Activated CD8-positive, alpha-beta T cell treated with anti-CD3 and anti-CD28 coated beads for 36 hours (primary cell): ENCODE measurements around the gene AAMDC. TPM values are rescaled to one million over a fixed set of nuclear protein-coding genes. Genes with fewer than 3 reads are reported as not detected.

Experiments
- ATAC-seq: fragments of 200-7000 bp; cut with Tn5 transposase; one replicate; pipeline ENCODE4 v1.10.0; 2021; ENCODE audit warnings: mild to moderate bottlenecking, moderate library complexity
- CTCF ChIA-PET: fragments of 350-600 bp; sonication (Branson Sonifier 250); formaldehyde crosslinking; loops from one replicate; lab custom pipeline; 2021; ENCODE audit warnings: antibody characterized with exemption; lab: Charles Lee
- POLR2A ChIA-PET: fragments of 350-600 bp; sonication (Branson Sonifier 250); formaldehyde crosslinking; loops from one replicate; lab custom pipeline; 2021; ENCODE audit warnings: antibody characterized with exemption; lab: Charles Lee
- DNase-seq: peaks from one replicate; pipeline ENCODE4 v3.0.0-alpha.2; 2020
- H3K27ac Mint-ChIP-seq: one replicate; pipeline ENCODE4 v1.8.0; 2021; ENCODE audit warnings: mild to moderate bottlenecking, mixed read lengths
- H3K27me3 Mint-ChIP-seq: one replicate; pipeline ENCODE4 v1.8.0; 2021; ENCODE audit warnings: mixed read lengths
- H3K36me3 Mint-ChIP-seq: one replicate; pipeline ENCODE4 v1.8.0; 2021; ENCODE audit warnings: low read depth, mixed read lengths
- H3K4me1 Mint-ChIP-seq: one replicate; pipeline ENCODE4 v1.8.0; 2021; ENCODE audit warnings: low read depth, mixed read lengths
- H3K4me3 Mint-ChIP-seq: one replicate; pipeline ENCODE4 v1.8.0; 2021; ENCODE audit warnings: mild to moderate bottlenecking, moderate library complexity, mixed read lengths
- H3K9me3 Mint-ChIP-seq: one replicate; pipeline ENCODE4 v1.8.0; 2021; ENCODE audit warnings: mixed read lengths
- intact Hi-C: fragments of 100-400 bp; cut with micrococcal nuclease; formaldehyde crosslinking; loops from one replicate; pipeline ENCODE4 v1.10.0; 2022
- total RNA-seq, 2 experiments: library from RNA; stranded (reverse); gene quantifications; one replicate each; pipeline ENCODE4 v1.2.3, GENCODE V29; 2021
- TF ChIP-seq, protein P1 (sequence below): fragments of 200-600 bp; IDR thresholded peaks from one replicate; pipeline ENCODE4 v1.8.0; 2022; ENCODE audit warnings: antibody characterized with exemption, mild to moderate bottlenecking

Gene AAMDC
- 1 to 10 TPM; 3.7 to 4.9 TPM for total RNA-seq

DNA sequence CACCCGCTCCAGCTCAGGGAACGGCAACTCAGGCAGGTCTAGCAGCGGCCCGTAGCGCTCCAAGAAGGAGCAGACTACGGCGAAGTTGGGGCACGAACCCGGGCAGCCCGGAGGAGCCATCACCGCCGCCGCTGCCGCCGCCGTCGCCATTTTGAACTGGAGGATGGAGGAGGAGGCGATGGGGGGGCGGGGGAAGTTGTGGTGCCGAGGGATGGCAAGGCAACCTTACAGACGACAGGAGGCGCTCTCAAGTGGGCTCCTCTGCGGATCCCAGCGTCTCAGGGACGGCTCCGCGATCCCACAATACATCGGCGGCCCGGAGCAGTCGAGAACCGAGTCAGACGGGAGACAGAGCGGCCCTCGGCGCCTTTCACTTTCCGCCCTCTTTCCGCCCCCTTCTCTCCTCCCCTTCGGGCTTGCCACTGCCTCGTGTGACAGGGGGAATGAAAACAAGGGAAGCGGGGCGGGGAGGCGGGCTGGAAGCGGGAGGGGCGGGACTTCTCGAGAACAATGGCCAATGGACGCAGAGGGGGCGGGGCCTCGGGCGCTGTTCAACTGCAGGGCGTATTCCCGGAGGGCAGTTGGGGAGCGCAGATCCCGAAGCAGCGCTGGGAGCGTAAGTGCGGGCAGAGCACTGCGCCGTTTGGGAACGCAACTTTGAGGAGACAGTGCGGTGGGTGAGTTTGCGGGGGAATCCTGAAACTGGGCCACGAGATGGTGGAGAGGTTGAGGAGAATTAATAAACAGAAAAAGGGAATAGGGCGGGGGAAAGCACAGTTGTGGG is at the start of gene AAMDC, which contains the start of gene RSF1:
Gene AAMDC, plus strand, starts transcription at position 580 of the 784 bp plus-strand sequence. CDS start 21,353 bp downstream, outside the sequence.
Gene RSF1, minus strand, starts transcription at position 158 of the 784 bp plus-strand sequence. Its CDS starts 8 bp downstream, at position 150.
- H3K27me3 Mint-ChIP-seq = no peaks in the 10 kb centered on the region
- TF ChIP-seq, protein P1, sequence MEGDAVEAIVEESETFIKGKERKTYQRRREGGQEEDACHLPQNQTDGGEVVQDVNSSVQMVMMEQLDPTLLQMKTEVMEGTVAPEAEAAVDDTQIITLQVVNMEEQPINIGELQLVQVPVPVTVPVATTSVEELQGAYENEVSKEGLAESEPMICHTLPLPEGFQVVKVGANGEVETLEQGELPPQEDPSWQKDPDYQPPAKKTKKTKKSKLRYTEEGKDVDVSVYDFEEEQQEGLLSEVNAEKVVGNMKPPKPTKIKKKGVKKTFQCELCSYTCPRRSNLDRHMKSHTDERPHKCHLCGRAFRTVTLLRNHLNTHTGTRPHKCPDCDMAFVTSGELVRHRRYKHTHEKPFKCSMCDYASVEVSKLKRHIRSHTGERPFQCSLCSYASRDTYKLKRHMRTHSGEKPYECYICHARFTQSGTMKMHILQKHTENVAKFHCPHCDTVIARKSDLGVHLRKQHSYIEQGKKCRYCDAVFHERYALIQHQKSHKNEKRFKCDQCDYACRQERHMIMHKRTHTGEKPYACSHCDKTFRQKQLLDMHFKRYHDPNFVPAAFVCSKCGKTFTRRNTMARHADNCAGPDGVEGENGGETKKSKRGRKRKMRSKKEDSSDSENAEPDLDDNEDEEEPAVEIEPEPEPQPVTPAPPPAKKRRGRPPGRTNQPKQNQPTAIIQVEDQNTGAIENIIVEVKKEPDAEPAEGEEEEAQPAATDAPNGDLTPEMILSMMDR = peak; percentile 64
- H3K27ac Mint-ChIP-seq = peak within 1 kb of the TSS; percentile 98
- peaks cover 28% of the 10 kb centered on the region for H3K4me1 Mint-ChIP-seq
- no peaks in the 10 kb centered on the region for H3K36me3 Mint-ChIP-seq
- intact Hi-C loops = no loop called here
- H3K9me3 Mint-ChIP-seq = no peaks in the 10 kb centered on the region
- ChIA-PET CTCF (interaction anchor here (1.0 kb wide), 1 partner anchor 197 kb away, joined by 3 read pairs; no protein-coding TSS in a partner anchor), POLR2A (interaction anchor here (0.5 to 2.0 kb wide), 7 partner anchors 16 to 941 kb away, joined by 3 to 9 read pairs (median 3); partner anchors contain the start of gene INTS4)
- ATAC-seq (peak; percentile 85), DNase-seq (peak; percentile 98)
- H3K4me3 Mint-ChIP-seq = peak within 1 kb of the TSS; percentile 96

DNA sequence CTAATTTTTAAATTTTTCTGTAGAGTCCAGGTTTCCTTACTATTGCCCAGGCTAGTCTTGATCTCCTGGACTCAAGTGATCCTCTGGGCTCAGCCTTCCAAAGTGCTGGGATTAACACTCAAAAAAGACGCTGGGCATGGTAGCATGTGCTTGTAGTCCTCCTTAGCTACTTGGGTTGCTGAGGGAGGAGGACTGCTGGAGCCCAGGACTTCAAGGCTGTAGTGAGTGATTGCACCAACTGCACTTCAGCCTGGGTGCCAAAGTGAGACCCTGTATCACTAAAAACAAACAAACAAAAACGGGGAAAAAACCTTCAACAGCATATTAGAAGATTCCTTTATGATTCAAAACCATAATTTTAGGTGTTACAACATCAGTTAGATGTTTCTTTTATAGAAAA is 45.0 kb upstream of the AAMDC start:
- H3K4me3 Mint-ChIP-seq = no peak overlapping the region
- H3K9me3 Mint-ChIP-seq = no peaks in the 10 kb centered on the region
- intact Hi-C loops = loop anchor here (2.0 kb wide), 1 partner anchor 225 kb away; no protein-coding TSS in a partner anchor
- no peak overlapping the region for H3K27ac Mint-ChIP-seq
- ChIA-PET POLR2A (interaction anchor here (0.6 kb wide), 1 partner anchor 222 kb away, joined by 3 read pairs; no protein-coding TSS in a partner anchor), CTCF (interaction anchor here (0.7 to 1.4 kb wide), 10 partner anchors 9 to 270 kb away, joined by 3 to 6 read pairs (median 4); partner anchors contain the start of gene INTS4)
- no peaks in the 10 kb centered on the region for H3K27me3 Mint-ChIP-seq
- DNase-seq (no peak), ATAC-seq (no peak)
- TF ChIP-seq, protein P1 = no peak
- H3K4me1 Mint-ChIP-seq = peaks cover 49% of the 10 kb centered on the region
- no peaks in the 10 kb centered on the region for H3K36me3 Mint-ChIP-seq

DNA sequence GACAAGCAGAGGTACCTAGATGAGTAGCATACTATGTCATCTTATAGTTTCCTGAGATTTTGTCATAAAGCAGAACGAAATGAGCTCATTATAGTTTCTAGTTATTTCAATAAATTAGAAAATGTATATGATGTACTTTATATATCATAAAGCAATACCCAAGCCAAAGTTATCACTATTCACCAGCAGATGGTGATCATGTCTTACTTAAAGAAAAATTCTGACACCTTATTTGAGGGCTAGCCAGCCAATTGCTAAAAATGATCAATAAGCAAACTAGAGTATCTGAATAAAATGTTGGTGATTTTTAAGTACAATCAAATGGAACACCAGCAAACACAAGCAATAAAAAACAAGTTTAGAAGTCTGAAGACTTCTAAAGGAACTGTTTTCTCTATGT is 44.5 kb upstream of the AAMDC start:
- DNase-seq = no peak
- Mint-ChIP-seq H3K9me3 (no peaks in the 10 kb centered on the region), H3K4me1 (peaks cover 44% of the 10 kb centered on the region), H3K36me3 (no peaks in the 10 kb centered on the region), H3K4me3 (no peak overlapping the region), H3K27ac (no peak overlapping the region), H3K27me3 (no peaks in the 10 kb centered on the region)
- intact Hi-C loops = loop anchor here (2.0 kb wide), 1 partner anchor 224 kb away; no protein-coding TSS in a partner anchor
- POLR2A ChIA-PET = interaction anchor here (0.6 kb wide), 1 partner anchor 221 kb away, joined by 3 read pairs; no protein-coding TSS in a partner anchor
- peak; percentile 64 for ATAC-seq
- TF ChIP-seq, protein P1 = peak; percentile 55
- CTCF ChIA-PET = interaction anchor here (0.7 to 1.4 kb wide), 10 partner anchors 10 to 269 kb away, joined by 3 to 6 read pairs (median 4); partner anchors contain the start of gene INTS4

DNA sequence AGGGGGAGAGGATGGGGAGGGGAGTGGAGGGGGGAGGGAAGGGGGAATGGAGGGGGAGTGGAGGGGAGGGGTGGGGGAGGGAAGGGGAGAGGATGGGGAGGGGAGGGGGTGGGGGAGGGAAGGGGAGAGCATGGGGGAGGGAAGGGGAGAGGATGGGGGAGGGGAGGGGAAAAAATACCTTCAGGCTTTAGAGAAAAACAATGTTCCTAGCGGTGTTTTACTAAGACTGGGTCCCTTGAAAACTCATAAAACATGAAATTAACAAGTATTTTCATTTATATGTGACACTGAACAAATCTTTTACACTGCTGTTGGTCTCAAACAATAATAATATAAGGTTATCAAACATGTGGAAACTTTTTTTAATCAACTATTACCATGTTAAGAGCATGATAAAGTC is 42.8 kb upstream of the AAMDC start:
- TF ChIP-seq, protein P1 = no peak
- no peak for ATAC-seq
- no peak overlapping the region for H3K27ac Mint-ChIP-seq
- intact Hi-C loops = no loop called here
- peaks cover 6% of the 10 kb centered on the region for H3K36me3 Mint-ChIP-seq
- H3K9me3 Mint-ChIP-seq = no peaks in the 10 kb centered on the region
- POLR2A ChIA-PET = no interaction called here
- H3K4me3 Mint-ChIP-seq = no peak overlapping the region
- DNase-seq = no peak
- H3K27me3 Mint-ChIP-seq = no peaks in the 10 kb centered on the region
- CTCF ChIA-PET = interaction anchor here (1.2 kb wide), 1 partner anchor 222 kb away, joined by 4 read pairs; no protein-coding TSS in a partner anchor
- peaks cover 28% of the 10 kb centered on the region for H3K4me1 Mint-ChIP-seq
